Stomach (tissue), 4 donors: ENCODE results near the gene ITPR1.

Experiments
- EP300 ChIP-seq: sonication (generic); formaldehyde crosslinking; IDR thresholded peaks from one replicate; pipeline ENCODE4 v1.6.1; 2017; ENCODE audit warnings: antibody characterized with exemption
- POLR2A ChIP-seq, 4 donors: fragments of 450-650 bp; IDR thresholded peaks; one replicate each; pipeline ENCODE4 v1.6.1; 2016; ENCODE audit warnings: antibody characterized with exemption in 4 of 4, control low read depth in 2 of 4, mild to moderate bottlenecking in 1 of 4, moderate library complexity in 1 of 4
- POLR2AphosphoS5 ChIP-seq, 3 donors: sonication (generic); formaldehyde crosslinking; IDR thresholded peaks; one replicate each; pipeline ENCODE4 v1.6.1; 2016; ENCODE audit warnings: antibody characterized with exemption in 3 of 3
- TF ChIP-seq, protein P1 (sequence below), 7 experiments: fragments of 450-650 bp in 4 of 7; fragments of 200-600 bp in 3 of 7; sonication (generic) in 3 of 7; IDR thresholded peaks; one replicate each; pipeline ENCODE4 v1.5.1; 2016 to 2019; ENCODE audit warnings: antibody characterized with exemption in 7 of 7, control low read depth in 2 of 7, mild to moderate bottlenecking in 1 of 7

DNA sequence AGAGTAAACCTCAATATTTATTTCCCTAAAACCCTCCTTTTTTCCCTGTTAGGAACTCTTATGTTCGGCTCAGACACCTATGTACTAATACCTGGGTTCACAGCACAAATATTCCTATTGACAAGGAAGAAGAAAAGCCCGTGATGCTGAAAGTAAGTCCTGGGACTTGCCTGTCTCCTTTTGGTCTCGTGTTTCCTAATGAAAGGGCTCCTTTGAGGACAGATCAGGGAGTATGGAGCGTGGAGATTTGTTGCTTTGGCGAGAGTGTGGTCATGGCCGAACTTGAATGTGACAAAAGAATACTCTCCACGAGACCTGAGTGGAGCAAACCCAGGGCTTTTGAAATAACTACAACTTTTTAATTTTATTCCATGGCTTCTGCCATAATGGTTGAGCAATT is 167.8 kb downstream of the ITPR1 start:
- TF ChIP-seq, protein P1, sequence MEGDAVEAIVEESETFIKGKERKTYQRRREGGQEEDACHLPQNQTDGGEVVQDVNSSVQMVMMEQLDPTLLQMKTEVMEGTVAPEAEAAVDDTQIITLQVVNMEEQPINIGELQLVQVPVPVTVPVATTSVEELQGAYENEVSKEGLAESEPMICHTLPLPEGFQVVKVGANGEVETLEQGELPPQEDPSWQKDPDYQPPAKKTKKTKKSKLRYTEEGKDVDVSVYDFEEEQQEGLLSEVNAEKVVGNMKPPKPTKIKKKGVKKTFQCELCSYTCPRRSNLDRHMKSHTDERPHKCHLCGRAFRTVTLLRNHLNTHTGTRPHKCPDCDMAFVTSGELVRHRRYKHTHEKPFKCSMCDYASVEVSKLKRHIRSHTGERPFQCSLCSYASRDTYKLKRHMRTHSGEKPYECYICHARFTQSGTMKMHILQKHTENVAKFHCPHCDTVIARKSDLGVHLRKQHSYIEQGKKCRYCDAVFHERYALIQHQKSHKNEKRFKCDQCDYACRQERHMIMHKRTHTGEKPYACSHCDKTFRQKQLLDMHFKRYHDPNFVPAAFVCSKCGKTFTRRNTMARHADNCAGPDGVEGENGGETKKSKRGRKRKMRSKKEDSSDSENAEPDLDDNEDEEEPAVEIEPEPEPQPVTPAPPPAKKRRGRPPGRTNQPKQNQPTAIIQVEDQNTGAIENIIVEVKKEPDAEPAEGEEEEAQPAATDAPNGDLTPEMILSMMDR (IDR thresholded peaks at IDR 0.05), result no peak
- TF ChIP-seq POLR2AphosphoS5 (IDR thresholded peaks at IDR 0.05), result no peak
- no peak for TF ChIP-seq POLR2A (IDR thresholded peaks at IDR 0.05)
- no peak for TF ChIP-seq EP300
